GM12892 (cell line): ENCODE data around the gene HYAL3.

Experiments
- POLR2A ChIP-seq: IDR thresholded peaks from 2 replicates; pipeline ENCODE4 v1.6.1; 2011; ENCODE audit warnings: low read depth, low read length, control low read depth
- POLR2AphosphoS5 ChIP-seq: IDR thresholded peaks from 2 replicates; pipeline ENCODE4 v1.6.1; 2011; ENCODE audit warnings: low read depth, low read length, control low read depth
- TAF1 ChIP-seq: IDR thresholded peaks from 2 replicates; pipeline ENCODE4 v1.6.1; 2011; ENCODE audit warnings: low read depth, mild to moderate bottlenecking, control low read depth, low read length, borderline replicate concordance

- TF ChIP-seq POLR2AphosphoS5, result no peak
- no peak for TF ChIP-seq POLR2A
- TF ChIP-seq TAF1, result no peak
Measured at GRCh38 chr3:50264964-50265485, 34.2 kb downstream of the HYAL3 start.
